ENCODE results near the gene ZRANB3.
A peak's percentile ranks its signal among the peaks of the same experiment; 100 is the strongest.
"Not testable (repeated sequence)": the region's sequence is repeated elsewhere in the genome, so short reads cannot be mapped to it uniquely, and the experiment has no call there.

The ZRANB3 gene

DNA sequence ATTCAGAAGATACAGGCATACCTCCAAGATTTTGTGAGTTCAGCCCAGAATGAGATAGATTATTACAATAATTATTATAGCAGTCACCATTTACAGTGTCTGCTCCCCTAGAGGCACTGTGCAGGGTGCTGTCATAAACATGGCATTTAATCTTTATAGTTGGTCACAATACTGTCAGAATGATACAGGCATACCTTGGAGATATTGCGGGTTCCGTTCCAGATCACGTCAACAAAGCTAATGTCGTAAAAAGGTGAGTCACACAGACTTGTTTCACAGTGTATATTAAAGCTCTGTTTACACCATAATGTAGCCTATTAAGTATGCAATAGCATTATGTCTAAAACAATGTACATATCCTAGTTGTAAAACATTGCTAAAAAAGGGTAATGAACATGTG, 45.6 kb downstream of the ZRANB3 start:
- DNase-seq (ENCODE audit: low read depth in 2 of 2): no peak

DNA sequence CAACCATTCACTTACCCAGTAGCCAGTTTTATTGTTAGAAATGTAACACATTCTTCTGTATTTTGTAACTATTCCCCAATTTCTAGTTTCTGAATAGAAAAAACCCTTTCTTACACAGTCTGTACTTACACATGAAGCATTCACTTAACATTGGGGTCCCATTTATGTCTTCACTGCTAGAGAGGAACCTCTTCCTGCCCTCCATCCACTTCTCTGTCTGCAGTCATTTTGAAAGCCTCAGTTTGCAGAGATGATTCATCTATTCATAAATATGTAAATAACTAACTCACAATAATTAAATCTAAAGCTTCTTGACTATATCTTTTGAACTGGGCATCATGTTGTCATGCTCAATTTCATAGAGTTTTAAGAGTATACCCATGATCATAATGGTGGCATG, 55.9 kb downstream of the ZRANB3 start:
- DNase-seq (ENCODE audit: low read depth in 2 of 2): no peak

DNA sequence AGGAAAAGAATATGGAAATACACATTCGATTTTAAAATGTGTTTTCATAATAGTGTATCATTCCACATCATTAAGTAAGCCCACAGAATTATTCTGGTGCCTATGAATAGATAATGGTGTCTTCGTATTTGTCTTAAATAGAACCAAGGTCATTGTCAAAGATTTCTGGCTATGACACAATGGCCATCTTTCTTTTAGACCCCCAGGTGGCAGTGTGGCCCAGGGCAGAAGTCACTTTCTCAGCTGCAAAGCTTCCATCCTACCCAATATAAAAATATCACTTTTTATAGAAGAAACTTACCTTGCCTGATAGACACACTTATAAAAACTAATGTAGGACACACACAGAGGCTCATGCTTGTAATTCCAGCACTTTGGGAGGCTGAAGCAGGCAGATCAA, 57.5 kb downstream of the ZRANB3 start:
- peak in 1 of 2 donors; percentile 7 for DNase-seq (ENCODE audit: low read depth in 2 of 2)

DNA sequence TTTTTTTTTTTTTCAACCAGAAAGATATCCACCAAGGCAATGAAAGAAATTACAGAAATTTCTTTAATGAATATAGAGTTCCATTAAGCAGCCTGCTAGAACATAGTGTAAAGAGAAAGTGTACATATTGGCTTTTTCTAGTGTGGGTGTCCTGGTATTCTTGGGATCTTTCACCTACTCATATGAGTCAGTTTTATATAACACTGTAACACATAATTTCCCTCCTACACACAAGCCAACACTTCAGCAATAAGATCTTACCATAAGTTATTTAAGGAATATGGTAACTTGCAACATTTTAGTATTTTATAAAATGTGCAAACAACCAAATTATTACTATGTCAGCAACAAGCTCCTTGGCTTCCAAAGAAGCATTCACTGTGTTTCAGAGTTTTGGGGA, 59.9 kb downstream of the ZRANB3 start:
- DNase-seq (ENCODE audit: low read depth in 2 of 2): no peak

DNA sequence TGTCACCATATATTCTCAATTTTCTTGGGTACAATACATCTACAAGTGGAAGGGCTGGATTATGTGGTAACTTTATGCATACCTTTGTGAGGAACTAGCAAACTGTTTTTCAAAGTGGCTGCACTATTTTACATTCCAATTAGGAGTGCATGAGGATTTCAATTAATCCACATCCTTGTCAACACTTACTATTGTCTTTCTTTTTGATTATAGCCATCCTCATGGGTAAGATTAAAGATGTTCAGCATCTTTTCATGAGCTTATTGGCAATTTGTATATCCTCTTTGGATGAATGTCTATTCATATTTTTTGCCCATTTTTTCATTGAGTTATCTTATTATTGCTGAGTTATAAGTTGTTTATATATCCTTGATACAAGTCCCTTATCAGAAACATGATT, 73.7 kb downstream of the ZRANB3 start:
- no peak for DNase-seq (ENCODE audit: low read depth in 2 of 2)

DNA sequence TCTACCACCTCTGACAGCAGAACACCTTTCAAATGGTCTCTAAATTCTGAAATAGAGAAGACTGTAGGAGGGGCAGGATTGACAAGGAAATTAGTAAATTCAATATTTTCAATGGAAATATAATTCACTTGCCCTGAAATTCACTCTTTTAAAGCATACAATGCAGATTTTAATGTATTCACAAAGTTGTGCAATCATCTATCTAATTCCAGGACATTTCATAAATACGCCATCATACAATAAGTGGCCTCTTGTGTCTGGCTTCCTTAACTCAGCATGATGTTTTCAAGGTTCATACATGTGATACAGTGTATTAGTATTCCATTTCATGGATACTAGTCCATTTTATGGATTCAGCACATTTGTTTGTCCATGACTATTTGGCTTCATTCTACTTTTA, 74.2 kb downstream of the ZRANB3 start:
- DNase-seq (ENCODE audit: low read depth in 2 of 2): no peak

DNA sequence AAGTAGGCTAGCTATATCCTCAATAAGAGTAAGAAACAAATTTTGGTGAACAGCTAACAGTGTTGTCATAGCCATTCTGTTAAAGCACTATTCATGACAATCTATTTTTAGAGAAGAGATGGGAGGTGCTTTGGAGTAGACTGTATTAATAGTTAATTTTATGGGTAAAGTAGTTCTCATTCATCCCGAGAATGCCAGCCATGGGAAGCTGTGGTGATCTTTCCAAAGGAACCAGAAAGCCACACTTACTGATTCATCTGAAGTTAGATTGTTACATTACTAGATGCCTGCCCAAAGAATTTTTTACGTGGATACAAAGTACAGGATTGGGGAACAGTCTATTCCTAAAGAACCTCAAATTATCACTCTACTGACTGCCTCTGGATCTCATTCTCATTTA, 74.6 kb downstream of the ZRANB3 start:
- DNase-seq (ENCODE audit: low read depth in 2 of 2): no peak

DNA sequence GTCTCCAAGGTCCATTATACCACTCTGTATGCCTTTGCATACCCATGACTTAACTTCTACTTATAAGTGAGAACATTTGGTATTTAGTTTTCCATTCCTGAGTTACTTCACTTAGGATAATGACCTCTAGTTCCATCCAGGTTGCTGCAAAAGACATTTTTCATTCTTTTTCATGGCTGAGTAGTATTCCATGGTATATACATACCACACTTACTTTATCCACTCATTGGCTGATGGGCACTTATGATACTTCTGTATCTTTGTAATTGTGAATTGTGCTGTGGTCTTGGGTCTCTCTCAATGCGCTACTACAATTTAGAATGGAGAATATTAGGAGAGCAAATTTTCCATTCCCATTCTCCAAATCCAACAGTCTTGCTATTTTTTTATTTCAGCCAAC, 76.4 kb downstream of the ZRANB3 start:
- no peak for DNase-seq (ENCODE audit: low read depth in 2 of 2)

DNA sequence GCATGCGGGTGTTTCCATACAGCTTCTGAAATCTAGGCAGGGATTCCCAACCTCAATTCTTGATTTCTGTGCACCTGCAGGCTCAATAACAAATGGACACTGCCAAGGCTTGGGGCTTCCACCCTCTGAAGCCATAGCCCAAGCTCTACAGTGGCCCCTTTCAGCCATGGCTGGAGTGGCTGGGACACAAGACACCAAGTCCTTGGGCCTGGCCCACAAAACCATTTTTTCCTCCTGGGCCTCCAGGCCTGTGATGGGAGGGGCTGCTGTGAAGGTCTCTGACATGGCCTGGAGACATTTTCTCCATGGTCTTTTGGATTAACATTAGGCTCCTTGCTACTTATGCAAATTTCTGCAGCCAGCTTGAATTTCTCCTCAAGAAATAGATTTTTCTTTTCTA, 78.0 kb downstream of the ZRANB3 start:
- not testable (repeated sequence) for DNase-seq (ENCODE audit: low read depth in 2 of 2)

DNA sequence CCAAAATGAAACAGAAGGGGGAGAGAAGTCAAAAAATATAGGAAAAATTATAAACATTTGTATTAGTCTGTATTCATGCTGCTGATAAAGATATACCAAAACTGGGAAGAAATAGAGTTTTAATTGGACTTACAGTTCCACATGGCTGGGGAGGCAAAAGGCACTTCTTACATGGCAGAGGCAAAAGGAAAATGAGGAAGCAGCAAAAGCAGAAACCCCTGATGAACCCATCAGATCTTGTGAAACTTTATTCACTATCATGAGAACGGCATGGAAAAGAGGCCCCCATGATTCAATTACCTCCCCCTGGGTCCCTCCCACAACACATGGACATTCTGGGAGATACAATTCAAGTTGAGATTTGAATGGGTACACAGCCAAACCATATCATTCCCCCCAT, 79.1 kb downstream of the ZRANB3 start:
- no peak for DNase-seq (ENCODE audit: low read depth in 2 of 2)

DNA sequence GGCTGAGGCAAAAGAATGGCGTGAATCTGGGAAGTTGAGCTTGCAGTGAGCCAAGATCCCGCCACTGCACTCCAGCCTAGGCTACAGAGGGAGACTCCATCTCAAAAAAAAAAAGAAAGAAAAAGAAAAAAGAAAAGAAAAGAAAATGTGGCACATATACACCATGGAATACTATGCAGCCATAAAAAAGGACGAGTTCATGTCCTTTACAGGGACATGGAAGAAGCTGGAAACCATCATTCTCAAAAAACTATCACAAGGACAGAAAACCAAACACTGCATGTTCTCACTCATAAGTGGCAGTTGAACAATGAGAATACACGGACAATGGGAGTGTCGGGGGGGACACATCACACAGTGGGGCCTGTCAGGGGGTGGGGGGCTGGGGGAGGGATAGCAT, 88.0 kb downstream of the ZRANB3 start:
- DNase-seq (ENCODE audit: low read depth in 2 of 2): not testable (repeated sequence)

DNA sequence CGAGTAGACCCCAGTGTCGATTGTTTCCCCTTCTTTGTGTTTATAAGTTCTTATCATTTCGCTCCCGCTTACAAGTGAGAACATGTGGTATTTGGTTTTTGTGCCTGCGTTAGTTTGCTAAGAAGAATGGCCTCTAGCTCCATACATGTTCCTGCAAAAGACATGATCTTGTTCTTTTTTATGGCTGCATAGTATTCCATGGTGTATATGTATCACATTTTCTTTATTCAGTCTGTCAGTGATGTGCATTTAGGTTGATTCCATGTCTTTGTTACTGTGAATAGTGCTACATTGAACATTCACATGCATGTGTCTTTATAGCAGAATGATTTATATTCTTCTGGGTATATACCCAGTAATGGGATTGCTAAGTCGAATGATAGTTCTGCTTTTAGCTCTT, 95.9 kb downstream of the ZRANB3 start:
- DNase-seq (ENCODE audit: low read depth in 2 of 2): not testable (repeated sequence)

DNA sequence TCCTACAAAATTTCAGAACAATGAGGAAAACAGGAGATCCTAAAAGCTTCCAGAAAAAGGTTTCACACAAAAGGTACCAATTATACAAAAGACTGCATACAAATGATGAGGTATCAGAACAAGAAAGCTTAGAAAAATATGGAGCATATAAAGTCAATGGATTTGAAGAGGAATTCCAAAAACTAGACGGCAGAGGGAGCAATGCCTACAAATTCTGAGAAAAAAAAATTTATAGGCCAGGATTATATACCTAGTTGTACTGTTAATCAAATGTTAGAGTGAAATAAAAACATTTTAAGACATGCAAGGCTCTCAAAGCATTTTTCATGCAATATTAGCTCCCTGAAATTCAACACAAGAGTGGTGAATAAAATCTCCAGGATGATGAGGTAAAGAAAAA, 106.2 kb downstream of the ZRANB3 start:
- DNase-seq (ENCODE audit: low read depth in 2 of 2): no peak

DNA sequence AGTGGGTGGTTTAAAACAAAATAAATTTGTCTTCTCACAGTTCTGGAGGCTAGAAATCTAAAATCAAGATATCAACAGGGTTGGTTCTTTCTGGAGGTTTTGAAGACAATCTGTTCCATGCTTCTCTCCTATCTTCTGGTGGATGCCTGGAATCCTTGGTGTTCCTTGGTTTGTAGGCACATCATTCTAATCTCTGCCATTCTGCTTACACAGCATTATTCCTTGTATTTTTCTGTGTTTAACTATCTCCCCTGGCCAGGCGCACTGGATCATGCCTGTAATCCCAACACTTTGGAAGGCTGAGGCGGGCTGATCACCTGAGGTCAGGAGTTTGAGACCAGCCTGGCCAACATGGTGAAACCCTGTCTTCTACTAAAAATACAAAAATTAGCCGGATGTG, 108.1 kb downstream of the ZRANB3 start:
- DNase-seq (ENCODE audit: low read depth in 2 of 2): no peak

DNA sequence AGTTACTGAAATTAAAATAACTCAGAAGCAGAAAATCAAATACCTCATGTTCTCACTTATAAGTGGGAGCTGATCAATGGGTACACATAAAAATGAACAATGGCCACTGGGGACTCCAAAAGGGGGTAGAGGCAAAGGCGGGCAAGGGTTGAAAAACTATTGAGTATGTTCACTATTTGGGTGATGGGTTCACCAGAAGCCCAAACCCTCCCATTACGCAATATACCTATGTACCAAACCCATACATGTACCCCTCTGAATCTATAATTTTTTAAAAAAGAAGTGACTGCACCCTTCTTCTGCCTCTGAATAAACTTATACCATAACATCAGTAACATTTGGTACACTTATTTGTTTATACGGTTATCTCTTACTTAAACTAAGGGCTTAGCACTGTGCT, 119.4 kb downstream of the ZRANB3 start:
- DNase-seq (ENCODE audit: low read depth in 2 of 2): no peak

DNA sequence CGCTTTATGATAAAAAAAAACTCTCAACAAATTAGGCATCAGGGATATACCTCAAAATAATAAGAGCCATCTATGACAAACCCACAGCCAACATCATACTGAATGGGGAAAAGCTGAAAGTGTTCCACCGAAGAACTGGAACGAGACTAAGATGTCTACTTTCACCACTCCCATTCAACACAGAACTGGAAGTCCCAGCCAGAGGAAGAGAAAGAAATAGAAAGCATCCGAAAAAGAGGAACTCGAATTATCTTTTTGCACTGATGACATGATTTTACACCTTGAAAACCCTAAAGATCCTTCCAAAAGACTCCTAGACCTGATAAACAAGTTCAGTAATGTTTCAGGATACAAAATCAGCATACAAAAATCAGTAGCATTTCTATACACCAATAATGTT, 121.6 kb downstream of the ZRANB3 start:
- DNase-seq (ENCODE audit: low read depth in 2 of 2): no peak

DNA sequence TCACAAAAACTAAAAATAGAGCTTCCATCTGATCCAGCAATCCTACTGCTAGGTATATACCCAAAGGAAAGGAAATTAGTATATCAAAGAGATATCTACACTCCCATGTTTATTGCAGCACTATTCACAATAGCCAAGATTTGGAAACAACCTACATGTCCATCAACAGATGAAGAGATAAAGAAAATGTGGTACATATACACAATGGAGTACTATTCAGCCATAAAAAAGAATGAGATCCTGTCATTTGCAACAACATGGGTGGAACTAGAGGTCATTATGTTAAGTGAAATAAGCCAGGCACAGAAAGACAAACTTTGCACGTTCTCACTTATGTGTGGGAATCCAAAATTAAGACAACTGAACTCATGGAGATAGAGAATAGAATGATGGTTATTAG, 134.8 kb downstream of the ZRANB3 start:
- DNase-seq (ENCODE audit: low read depth in 2 of 2): not testable (repeated sequence)

DNA sequence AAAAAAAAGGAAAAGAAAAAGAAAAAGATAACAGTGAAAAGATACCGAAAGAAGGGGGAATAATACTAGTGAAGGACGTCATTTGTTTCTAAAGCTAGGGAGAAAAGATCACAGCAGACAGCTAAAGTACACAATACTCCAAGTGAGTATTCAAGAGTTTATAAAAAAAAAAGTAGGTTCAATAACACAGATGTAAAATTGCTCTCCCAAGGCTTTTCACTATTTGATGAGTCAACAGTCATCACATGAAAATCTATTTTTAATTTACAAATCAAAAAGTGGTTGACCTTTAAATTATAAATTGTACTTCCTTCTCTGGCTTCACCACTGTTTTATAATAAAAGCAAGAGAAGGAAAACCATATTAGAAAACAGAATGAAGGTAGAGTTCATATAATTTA, 144.0 kb downstream of the ZRANB3 start:
- no peak for DNase-seq (ENCODE audit: low read depth in 2 of 2)

DNA sequence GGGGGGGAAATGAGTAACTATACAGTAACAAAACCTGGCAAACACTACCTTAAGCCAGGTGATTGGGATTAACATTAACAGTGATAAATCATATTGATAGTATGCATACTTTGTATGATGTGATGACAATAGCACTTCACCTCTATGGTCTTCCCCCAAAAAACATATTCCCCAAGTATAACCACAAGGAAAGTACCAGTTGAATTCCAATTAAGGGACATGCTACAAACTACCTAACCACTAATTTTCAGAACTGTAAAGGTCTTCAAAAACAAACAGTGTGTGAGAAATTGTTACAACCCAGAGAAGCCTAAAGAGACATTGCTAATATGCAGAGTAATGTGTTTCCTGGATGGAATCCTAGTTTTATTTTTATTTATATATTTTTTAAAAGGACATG, 152.4 kb downstream of the ZRANB3 start:
- DNase-seq (ENCODE audit: low read depth in 2 of 2): no peak

DNA sequence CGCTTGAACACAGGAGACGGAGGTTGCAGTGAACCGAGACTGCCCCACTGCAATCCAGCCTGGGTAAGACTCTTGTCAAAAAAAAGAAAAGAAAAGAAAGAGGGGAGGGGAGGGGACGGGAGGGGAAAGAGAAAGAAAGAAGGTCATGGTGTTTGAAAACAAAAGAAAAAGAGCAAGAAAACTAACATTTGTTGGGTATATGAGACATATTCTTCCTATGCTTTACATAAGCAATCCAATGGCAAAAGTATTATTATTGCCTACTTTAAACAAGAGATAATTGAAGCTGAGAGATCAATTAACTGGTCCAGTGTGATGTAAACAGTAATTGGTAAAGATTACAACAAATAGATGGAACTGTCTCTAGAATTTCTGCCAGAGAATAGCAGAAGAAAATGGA, 157.3 kb downstream of the ZRANB3 start:
- no peak for DNase-seq (ENCODE audit: low read depth in 2 of 2)

DNA sequence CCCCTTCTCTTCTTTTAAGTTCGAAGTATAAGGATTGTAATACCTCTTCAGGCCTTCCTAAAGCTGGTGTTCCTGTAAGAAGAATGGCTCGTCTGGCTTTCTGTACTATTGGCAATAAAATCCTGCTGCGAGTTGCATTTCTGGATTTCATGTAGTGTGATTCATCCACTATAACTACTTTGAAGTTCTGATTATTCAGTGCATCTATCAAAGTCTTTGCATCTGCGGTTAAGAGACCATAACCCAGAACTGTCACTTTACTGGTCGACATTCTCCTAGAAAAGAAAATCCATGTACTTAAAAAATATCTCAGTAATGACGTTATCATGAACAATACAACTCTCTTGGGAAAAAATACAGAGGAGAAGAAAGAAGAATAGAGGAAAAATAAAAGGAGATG, 181.1 kb downstream of the ZRANB3 start:
- no peak for DNase-seq (ENCODE audit: low read depth in 2 of 2)

DNA sequence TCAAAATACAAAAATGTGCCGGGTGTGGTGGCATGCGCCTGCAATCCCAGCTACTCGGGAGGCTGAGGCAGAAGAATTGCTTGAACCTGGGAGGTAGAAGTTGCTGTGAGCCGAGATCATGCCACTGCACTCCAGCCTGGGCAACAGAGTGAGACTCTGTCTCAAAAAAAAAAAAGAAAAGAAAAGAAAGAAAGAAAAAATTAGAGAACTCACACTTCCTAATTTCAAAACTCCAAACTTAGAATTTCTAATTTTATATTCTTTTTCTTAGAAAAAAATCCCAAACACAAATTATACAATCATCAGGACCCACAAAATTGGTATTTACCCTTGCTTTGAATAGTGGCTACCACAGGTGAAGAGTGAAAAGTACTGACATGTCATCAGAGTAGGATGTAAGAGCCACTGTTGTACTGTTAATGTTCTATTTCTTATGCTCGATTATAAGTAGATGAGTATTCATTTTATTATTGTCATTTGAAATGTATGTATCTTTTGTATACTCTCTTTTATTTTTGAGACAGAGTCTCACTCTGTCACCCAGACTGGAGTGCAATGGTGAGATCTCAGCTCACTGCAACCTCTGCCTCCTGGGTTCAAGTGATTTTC, 182.8 kb downstream of the ZRANB3 start:
- DNase-seq (ENCODE audit: low read depth in 2 of 2): not testable (repeated sequence)

DNA sequence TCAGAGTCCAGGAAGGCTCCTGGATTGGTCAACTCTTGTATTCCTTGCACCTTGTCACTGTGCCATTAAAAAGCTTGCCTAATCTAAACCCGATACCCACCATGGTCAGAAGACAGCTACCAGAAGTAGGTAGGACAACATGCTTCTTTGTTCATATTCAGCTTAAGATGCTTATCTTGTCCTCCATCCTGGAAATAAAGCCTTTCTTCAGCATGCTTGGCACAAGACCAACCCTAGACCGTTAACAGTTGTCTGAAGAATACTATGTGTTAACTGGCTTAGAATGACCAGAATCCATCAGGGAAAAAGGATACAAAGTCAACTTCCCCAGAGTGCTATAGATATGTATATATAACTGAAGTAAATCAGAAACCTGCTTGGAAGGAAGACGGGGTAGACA, 193.9 kb downstream of the ZRANB3 start:
- DNase-seq (ENCODE audit: low read depth in 2 of 2): no peak

DNA sequence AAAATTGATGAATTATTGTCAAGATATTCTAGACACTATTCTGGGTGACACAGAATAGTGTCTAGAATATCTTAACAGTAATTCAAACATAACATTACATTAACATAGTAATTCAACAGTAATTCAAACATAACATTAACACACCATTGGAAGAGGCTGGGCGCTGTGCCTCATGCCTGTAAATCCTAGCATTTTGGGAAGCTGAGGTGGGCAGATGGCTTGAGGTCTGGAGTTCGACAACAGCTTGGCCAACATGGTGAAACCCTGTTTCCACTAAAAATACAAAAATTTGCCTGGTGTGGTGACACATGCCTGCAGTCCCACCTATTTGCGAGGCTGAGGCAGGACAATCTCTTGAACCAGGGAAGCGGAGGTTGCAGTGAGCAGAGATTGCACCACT, 195.8 kb downstream of the ZRANB3 start:
- no peak for DNase-seq (ENCODE audit: low read depth in 2 of 2)

DNA sequence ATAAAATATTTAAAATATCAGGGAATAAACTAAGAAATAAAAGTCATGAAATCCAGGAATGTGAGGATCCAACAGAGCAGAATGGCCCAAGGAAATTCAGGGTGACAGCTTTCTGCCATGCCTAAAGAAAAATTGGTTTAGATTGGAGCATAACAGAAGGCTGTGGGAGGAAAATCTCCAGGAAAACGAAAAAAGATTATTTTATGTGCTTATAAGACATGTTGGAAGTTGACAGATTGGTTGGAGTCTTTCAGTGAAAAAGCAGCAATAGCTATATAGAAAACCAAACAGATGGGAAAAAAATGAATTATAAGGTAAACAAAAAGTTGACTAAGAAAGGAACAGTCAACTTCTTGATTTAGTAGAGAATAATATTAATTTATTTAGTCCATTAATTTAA, 203.9 kb downstream of the ZRANB3 start:
- no peak for DNase-seq (ENCODE audit: low read depth in 2 of 2)
